ENCODE results near the gene IGFBP2.

The IGFBP2 gene

DNA sequence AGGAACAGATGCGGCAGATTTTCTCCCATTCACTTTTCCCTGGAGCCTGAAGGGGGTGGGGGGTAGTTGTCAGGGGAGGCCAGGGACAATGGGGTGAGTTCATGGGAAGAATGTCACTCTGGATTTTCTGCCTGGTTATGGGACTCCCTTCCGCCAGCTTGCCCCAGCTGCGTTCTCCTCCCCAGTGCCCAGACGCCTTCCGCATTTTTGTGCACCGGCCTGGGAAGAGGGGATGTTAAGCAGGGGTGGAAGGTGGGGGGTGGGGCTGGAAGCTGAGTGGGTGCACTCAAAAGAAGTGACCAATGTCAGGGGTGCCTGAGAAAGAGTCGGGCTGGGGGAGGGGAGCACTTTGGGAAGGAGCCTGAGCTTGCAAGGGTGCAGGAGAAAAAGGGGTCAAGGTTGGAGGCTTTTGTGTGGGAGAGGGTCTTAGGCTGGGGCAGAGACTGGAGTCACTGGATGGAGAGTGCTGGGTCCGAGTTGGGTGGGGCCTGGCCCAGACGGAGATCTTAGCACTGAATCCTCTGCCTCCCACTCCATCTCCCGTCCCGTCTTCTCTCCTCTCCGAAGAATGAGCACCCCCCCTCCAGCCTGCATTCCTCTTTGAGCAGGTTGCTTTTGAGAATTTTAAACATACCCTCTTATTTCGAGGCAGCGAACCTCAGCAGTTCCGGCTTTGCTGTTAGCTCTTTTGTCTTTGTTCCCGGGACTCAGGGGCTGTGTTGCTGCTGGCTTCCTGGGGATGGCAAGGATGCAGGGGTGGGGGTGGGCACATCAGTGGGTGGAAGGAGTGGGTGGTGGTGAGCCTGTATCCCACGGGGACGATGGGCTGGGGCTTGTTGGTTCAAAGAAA lies 2.7 kb downstream of the IGFBP2 start:
- DNase-seq (ENCODE audit: extremely low spot score, insufficient read length, low read depth): no peak

DNA sequence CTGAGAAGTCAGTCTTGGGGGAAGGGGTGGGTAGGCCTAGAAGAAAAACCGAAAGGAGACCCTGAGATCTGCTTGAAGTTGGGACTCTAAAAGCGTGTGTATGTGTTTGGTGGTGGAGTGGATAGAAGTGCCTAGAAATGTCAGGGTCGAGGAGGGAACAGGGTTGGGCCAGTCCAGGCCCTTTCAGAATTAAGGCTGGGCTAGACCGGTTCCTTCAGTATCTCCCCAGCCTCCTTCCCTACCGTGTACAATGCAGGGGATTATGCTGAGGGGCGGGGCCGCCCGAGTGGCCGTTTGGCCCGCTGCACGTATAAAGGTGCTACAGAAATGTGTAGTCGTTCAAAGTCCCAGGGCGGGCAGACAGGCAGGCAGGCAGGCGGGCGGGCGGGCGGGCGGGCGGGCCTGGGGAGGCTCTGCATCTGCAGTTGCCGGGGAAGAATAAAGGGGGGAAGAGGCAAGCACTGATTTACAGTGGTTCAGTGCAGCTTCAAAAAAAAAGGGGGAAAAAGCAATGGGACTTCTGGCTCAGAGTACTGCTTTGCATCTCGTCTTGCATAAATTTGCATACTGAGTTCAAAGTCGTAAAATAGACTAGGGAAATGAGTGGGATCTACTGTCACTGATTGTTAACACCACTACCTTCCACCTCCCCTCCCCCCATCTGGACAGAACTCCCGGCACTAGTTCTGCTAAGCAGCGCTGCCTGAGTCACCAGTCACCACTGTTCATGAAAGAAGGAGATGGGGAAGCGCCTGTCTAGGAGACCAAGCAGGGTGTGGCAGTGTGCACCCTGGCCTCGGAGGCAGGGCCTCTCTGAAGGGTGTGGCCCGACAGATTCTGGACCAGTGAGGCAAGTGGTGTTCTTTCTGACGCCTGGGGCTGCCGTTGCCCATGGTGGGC lies 3.6 kb downstream of the IGFBP2 start:
- DNase-seq (ENCODE audit: extremely low spot score, insufficient read length, low read depth): no peak
- no peak for FAIRE-seq

More for the DNA sequence above, 2.7 kb downstream of the IGFBP2 start:
- FAIRE-seq: no peak

DNA sequence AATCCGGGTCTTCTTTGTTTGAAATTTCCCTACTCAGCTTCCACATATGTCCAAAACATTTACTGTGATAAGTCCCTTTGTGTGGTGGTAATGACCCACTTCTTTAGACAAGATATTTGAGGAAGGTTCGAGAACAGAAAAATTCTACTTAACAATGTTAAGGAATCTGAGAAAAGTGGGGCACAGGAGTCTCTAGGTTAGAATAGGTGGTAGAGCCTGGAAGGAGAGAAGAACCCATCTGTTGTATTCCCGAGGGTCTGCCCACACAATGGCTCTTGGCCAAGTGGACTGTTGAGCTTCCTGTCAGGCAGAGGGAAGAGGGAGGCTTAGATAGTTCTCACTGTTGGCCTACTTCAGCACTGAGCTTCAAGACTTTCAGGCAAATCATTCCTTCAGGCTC lies 4.3 kb downstream of the IGFBP2 start:
- no peak for FAIRE-seq
- DNase-seq (ENCODE audit: extremely low spot score, insufficient read length, low read depth): no peak

DNA sequence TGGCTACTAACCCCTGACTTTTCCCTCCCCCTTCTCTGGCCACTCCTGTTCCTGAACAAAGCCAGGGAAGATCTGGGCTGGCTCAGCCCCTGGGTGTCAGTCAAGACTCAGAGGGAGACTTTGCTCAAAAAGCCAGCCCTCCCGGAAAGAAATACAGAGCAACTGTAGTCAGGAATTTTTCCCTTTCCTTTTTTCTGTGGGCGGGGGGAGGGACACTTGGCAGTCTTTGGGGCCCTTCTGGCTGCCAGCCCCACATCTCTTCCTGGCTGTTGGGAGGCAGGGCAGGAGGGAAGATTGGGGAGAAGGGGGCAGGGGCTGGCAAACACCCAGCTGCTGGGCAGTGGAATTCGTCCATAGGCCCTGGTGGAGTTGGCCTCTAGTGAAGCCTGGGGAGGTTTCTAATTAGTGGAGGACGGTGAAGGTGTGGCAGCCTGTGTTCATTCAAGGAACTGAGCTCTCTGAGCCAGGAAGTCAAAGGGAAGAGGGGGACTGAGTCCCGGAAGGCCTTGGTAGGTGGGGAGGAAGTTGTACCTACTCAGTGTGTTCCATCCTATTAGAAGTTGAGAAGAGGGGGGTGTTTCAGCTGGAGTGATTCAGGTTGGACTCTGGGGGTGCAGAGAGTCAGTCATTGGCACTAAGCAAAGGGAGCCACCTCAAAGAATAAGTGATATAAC lies 10.9 kb downstream of the IGFBP2 start:
- FAIRE-seq (no peak), DNase-seq (ENCODE audit: extremely low spot score, insufficient read length, low read depth) (no peak)

DNA sequence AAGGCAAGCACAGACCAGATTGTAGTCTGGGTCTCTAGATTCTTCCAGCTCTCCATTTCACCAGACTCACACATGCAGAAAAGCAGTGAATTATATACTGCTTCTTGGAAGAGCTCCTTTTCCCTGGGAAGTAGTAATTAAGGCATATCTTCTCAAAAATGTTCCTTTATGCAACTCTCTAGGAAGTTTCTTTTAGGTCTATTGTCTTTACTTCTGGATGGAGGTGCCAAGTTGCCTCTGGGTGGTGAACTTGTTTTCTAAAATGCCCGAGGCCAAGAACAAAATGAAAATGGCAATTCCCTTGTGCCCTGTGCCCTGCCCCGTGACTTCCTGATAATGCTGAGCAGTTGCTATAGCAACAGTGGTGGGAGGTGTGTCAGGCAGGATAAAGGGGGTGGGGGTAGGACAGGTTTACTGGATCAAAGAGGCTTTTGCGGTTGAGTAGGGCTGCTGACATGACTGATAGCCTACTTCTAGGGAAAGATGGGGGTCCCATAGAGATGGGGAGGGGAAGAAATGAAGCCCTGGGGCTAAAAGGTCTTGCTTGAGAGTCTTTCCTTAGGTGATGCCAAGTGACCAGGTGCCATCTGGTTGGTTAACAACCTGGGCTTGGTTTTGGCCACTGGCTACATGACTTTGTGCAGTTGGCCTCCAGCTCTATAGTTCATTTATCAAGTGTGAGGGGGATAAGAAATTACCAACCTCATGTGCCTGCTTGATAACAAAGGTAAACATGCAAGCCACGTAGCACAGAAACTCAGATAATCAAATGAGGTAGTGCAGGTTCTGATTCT lies 11.8 kb downstream of the IGFBP2 start:
- FAIRE-seq (no peak), DNase-seq (ENCODE audit: extremely low spot score, insufficient read length, low read depth) (no peak)

DNA sequence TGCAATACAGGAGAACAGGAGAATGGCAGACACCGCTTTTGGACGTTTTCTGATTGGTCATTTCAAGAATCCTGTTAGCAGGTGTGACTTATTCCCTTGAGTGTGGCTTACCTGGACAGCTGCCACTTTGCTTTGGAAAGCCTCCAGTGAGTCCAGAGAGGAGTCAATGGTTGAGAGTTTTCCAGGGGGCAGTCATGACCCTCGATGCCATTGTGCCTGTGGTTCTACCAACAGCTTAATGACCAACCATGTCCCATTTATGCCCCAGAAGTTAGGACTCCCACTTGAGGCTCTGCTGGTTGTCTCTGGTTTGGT lies 12.4 kb downstream of the IGFBP2 start:
- DNase-seq (ENCODE audit: extremely low spot score, insufficient read length, low read depth): no peak
- no peak for FAIRE-seq

DNA sequence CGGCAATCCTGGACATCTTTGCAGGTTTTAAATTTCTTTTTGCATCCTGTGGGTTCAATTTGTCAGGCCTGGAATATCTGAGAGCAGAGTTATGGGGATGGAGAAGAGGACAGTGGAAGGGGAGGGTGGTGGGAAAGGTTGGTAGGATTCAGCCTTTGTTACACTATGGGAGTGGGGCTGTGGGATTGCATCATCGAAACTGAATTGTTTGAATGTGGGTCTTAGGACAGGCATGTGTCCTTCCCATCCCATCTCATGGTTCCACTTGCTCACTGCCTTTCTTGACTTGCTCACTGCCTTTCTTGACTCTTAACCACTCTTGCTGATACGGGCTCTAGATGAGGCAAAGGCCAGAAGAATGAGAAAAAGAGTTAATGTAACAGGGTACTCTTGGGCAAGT lies 12.9 kb downstream of the IGFBP2 start:
- DNase-seq (ENCODE audit: extremely low spot score, insufficient read length, low read depth) (no peak), FAIRE-seq (no peak)

DNA sequence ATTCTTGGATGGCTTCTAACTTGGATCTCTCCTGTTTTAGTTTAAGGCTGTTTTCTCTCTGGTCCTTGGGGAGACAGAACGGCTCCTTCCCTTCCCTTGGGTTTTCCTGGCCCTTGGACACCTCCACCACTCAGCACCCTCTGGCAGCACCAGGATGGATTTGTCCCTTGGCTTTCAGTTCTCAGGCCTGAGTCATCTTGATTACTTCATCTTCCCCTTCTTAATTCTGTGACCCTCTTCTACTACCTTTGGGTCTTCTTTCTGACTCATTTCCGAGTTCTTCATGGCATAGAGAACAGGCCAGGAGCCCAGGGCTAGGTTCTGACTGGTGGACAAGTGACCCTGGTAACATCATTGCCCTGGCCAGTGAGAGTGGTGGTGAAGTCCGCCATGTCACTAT lies 14.9 kb downstream of the IGFBP2 start:
- DNase-seq (ENCODE audit: extremely low spot score, insufficient read length, low read depth): no peak
- FAIRE-seq: no peak

DNA sequence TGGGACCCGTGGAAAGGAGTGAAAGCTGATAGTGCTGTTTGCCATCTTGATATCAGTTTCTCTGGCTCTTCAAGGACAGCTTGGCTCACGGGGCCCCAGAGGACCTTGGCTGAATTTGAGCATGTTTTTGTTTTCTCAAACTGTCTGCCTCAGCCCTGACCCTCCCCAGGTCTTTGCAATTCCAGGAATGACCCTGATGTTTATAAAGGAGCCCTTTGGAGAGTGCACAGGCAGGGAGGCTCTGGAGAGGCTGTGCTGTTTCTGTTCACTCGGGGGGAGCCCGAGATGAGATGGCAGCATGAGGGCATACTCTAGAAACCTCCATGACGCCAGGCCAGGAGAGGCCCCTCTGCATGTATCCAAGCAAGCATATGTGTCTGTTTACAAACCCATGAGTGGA lies 16.4 kb downstream of the IGFBP2 start:
- FAIRE-seq (no peak), DNase-seq (ENCODE audit: extremely low spot score, insufficient read length, low read depth) (no peak)

DNA sequence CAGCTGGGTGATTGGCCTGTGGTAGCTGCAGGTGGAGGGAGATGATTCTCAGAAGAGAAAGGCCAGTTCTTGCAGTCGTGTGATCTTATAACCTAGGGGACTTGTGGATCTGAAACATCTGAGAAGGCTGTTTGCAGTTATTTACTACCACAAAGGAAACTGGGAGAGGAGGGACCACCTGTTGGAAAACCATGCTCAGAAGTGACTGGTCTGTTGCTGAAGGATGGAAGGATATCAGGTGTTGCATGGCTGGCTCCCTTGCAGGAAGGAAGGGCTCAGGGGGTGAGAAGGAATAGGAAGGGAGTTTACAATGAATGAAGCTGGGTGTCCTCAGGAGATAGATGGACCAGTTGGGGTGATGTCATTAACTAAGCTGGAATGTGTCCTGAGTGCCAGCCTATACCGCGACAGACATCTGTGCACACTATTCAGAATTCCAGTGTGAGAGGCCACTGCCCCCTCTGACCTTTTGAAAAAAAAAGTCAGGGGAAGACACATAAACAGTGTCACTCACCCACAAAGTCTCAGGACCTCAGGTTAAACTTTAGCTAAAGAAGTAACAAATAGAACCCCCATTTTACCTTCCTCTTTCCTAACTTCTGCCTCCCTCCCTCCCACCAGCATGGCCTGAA lies 17.5 kb downstream of the IGFBP2 start:
- no peak for DNase-seq (ENCODE audit: extremely low spot score, insufficient read length, low read depth)
- no peak for FAIRE-seq

DNA sequence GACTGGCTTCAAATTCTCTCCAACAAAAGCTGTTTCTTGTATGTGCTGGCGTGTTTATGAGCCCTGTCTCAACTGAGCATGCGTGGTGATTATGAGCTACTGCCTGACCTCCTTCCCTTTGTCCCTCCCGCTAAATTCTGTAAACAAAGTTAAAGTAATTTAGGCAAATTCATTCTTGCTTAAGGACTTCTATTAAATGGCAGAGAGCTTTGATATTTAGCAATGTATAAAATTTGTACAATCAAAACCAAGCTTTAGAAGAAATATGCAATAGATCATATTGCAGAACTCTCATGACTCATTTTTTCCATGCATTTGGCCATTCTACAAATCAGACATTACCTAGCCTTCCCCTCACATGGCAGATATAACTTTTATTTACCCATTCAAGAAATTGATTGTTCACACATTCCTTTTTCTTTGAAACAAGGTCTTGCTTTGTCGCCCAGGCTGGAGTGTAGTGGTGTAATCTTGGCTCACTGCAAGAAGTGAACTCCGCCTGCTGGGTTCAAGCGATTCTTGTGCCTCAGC lies 18.2 kb downstream of the IGFBP2 start:
- no peak for FAIRE-seq

DNA sequence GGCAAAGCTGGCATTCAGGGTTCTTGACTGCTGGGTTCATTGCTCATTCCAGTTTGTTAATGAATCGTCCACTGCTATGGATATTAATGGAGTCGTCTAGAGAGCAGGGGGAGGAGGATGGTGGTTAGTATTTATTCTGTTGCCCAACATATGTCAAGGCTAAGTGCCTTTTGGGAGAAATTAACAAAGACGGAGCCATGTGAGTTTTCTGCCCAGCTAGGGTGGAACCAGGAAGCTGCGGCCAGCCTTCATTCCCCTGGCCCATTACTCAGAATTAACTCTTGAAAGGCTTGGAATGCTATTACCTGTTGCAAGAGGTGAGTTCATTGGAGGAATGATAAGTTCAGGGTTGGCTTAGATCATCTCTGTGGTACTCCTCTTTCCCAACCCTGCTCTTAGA lies 19.3 kb downstream of the IGFBP2 start:
- no peak for DNase-seq (ENCODE audit: extremely low spot score, insufficient read length, low read depth)
- FAIRE-seq: no peak

More for the DNA sequence above, 18.2 kb downstream of the IGFBP2 start:
- no peak for DNase-seq (ENCODE audit: extremely low spot score, insufficient read length, low read depth)

DNA sequence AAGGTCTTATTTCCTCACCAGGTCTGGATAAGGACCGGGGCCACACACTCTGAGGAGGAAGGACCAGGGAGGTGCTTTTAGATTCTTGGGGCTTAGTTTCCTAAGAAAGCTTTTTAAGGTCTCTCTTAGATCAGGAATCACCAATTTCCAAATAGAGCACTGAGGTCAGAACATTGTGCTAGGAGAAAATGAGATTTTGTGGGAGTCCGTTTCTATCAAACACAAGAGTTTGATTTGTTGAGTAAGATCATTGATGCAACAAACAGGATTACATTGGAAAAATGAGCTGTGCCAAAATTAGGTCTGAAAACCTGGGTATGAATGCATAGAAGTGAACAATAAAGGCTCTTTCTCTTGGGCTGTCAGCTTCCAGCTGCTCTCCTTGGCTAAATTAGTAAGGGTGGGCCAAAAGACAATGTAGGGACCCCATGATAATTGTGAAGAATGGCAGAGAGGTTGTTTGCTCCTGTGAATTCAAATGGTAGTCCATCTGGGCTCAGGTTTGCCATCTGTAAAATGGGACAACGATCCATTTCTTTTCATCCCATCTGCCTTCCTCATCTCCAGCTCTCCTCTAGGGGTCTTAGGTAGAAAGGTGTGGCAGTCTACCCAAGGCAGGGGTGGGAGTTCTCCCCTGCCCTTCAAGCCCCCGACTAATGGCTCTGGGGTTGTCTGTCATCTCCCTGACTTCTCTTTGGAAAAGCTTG lies 20.0 kb downstream of the IGFBP2 start:
- no peak for FAIRE-seq
- no peak for DNase-seq (ENCODE audit: extremely low spot score, insufficient read length, low read depth)

DNA sequence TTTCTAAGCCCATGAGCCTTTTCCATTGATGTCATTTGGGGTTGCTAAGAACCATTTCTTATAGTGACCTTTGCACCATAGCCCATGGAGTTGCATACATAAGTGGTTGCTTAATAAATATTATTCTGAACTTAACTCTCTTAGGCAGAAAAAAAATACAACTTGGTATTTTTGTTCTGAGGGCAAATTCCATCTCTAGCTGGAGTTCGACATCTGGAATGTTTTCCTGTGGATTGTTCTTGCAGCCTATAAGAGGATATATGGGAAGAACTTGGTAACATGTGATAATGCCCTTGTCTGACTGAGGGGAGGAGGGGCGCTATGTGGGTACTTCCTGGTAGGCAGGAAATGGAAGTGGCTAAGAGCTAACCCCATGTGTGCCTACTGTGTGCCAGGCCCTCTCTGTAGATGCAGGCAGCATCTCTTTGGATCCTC lies 20.7 kb downstream of the IGFBP2 start:
- FAIRE-seq: no peak
- no peak for DNase-seq (ENCODE audit: extremely low spot score, insufficient read length, low read depth)

DNA sequence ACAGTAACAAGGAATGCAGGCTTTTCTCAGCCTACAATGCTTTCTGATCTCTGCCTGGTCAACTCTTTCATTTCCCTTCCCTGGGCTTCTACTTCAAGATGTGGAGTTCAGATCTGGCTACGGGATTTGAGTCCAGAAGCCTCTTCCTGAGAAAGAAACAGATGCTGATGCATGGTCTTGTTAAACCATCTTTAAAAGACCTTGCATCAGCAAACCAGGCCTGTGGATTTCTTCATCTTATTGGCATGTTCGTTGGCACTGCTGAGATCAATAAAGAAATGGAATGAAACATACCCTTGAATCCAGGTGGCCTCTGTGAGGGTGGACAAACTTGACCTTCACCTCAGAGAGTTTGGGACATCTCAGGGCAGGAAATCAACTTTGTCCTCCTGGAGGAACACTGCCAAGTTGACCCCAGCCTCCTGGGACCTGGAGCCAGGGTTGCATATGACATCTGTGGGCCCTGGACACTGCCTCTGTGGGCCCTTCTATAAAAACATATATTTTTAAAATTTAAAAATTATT lies 21.4 kb downstream of the IGFBP2 start:
- DNase-seq (ENCODE audit: extremely low spot score, insufficient read length, low read depth) (no peak), FAIRE-seq (no peak)

DNA sequence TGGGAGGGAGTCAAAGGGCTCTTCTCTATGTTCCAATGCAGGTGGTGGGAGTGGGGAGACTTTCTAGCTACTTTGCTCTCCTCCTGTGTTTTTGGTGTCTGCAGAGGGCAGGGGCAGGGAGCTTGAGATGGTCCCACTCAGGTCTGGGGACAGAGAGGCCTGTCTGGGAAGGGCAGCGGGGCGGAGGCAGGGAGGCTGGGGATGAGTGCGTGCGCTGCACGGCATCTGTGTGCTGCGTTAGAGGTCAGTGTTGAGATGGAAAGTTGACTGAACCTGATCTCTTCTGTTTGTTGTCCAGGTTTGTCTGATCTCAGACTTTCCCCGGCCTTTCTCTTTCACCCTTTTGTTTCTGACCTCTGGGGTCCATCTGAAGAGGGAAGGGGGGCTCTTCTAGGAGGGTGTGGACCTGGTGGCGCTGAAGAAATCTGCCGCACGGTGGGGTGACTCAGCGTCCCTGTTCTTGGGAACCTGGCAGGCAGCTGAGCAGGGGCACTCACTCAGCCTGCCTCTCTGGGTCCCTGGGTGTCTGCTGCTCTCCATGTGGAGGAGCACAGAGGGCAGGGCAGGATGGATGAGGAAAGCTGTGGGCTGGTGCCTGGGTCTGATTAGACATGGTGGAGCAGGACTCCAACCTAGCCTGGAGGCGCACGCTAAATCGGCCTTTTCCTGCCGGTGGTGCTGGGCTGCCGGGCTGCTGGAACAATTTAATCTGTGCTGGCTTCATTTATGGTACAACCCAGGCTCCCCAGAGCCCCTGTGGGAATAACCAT lies 24.1 kb downstream of the IGFBP2 start:
- no peak for FAIRE-seq
- DNase-seq (ENCODE audit: extremely low spot score, insufficient read length, low read depth): no peak

DNA sequence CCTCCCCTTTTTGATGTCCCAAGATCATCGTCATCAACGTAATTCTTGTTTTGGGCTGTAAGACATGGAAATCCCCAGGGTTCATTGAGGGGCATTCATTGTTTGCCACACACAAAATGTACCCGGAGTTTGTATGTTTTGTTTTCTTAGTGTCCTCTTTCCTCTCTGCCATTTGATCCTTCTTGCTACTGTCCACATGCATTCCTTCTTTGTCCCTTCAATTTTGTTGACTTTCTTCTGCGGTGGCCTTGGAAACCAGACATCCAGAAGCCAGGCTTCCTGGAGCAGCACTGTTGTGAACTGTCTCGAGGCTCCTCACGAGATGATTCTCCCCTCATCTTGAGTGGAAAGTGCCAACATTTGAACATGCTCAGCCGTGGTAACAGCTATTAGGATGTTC lies 24.8 kb downstream of the IGFBP2 start:
- DNase-seq (ENCODE audit: extremely low spot score, insufficient read length, low read depth): no peak
- FAIRE-seq: no peak

DNA sequence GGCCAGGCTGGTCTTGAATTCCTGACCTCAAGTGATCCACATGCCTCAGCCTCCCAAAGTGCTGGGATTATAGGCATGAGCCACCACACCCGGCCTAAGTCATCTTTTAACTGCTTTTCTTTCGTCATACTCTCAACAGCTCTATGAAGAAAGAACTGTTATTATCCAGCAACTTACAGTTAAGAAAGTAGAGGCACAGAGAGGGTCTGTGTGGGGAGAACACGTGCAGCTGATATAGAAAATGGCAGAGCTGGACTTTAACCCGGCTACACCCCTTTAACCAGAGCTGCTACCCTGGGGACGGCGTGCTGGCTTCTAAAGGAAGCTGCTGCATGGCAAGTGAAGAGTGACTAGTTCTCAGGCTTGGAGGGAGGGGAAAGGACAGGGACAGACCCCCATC lies 25.5 kb downstream of the IGFBP2 start:
- no peak for FAIRE-seq
- DNase-seq (ENCODE audit: extremely low spot score, insufficient read length, low read depth): no peak

All from GM18507 (cell line).